Right atrium auricular region (tissue), 2 donors: ENCODE data around the gene TAB2. TPM values are rescaled to one million over a fixed set of nuclear protein-coding genes. Genes with fewer than 3 reads are reported as not detected.

Experiments used
- DNase-seq: peaks from one replicate; pipeline ENCODE4 v3.0.0-alpha.2; 2019; ENCODE audit warnings: low spot score
- H3K27ac ChIP-seq, 2 donors: fragments of 200-600 bp; sonication (generic); 1 replicate in 1 of 2; 2 replicates in 1 of 2; pipeline ENCODE4 v1.5.1; 2016 to 2019
- H3K27me3 ChIP-seq, 2 donors: fragments of 200-600 bp; sonication (generic); one replicate each; pipeline versions ENCODE4 v1.5.1 to v1.6.0; 2017 to 2019
- H3K36me3 ChIP-seq: fragments of 200-600 bp; sonication (generic); one replicate; pipeline ENCODE4 v1.5.1; 2016
- H3K4me1 ChIP-seq, 2 donors: fragments of 200-600 bp; sonication (generic); one replicate each; pipeline versions ENCODE4 v1.5.1 to v1.6.0; 2017 to 2019
- H3K4me3 ChIP-seq, 2 donors: fragments of 200-600 bp; sonication (generic); 1 replicate in 1 of 2; 2 replicates in 1 of 2; pipeline ENCODE4 v1.5.1; 2017 to 2019; ENCODE audit warnings: mild to moderate bottlenecking in 1 of 2, moderate library complexity in 1 of 2
- H3K9me3 ChIP-seq, 2 donors: fragments of 200-600 bp; sonication (generic); one replicate each; pipeline ENCODE4 v1.5.1; 2019
- CTCF ChIP-seq, 2 donors: fragments of 200-600 bp; sonication (generic); IDR thresholded peaks; one replicate each; pipeline ENCODE4 v1.5.1; 2019; ENCODE audit warnings: antibody characterized with exemption in 2 of 2
- total RNA-seq, 2 donors: library from RNA; depleted of rRNA; stranded (reverse); fragments of >200 nt; gene quantifications; one replicate each; pipeline ENCODE4 v1.1.0, GENCODE V29; 2016

TAB2 gene
- total RNA-seq, 2 donors from 2014 or later: 51.8 to 58.5 TPM

DNA sequence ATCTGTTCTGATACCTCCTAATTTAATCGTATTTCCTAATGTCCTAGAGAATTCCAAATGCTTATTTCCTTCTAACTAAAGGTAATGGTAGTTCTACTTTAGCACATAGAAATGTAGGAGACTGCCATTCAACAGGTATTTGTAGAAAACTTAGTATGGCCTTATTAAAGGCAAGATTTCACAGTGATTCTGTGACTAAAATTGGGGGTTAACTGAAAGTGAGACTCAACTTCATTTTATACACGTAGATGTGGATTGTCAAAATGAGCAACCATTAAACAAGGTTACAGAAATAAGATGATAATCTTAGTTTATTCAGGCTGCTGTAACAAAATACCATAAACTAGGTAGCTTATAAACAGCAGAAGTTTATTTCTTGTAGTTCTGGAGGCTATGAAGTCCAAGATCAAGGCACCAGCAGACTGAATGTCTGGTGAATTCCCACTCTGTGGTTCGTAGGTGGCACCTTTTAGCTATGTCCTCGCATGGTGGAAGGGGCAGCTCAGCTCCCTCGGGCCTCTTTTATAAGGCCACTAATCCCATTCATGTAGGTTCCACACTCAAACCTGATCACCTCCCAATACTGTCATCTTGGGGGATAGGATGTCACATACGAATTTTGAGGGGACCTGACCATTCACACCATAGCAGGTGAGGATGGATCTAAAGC is 38.7 kb downstream of the TAB2 start:
- Histone ChIP-seq H3K27me3 (no peaks in the 10 kb centered on the region), H3K27ac (no peak overlapping the region), H3K4me1 (no peaks in the 10 kb centered on the region), H3K9me3 (no peaks in the 10 kb centered on the region), H3K36me3 (no peaks in the 10 kb centered on the region), H3K4me3 (no peak overlapping the region)
- TF ChIP-seq CTCF (IDR thresholded peaks at IDR 0.05): no peak
- no peak for DNase-seq

DNA sequence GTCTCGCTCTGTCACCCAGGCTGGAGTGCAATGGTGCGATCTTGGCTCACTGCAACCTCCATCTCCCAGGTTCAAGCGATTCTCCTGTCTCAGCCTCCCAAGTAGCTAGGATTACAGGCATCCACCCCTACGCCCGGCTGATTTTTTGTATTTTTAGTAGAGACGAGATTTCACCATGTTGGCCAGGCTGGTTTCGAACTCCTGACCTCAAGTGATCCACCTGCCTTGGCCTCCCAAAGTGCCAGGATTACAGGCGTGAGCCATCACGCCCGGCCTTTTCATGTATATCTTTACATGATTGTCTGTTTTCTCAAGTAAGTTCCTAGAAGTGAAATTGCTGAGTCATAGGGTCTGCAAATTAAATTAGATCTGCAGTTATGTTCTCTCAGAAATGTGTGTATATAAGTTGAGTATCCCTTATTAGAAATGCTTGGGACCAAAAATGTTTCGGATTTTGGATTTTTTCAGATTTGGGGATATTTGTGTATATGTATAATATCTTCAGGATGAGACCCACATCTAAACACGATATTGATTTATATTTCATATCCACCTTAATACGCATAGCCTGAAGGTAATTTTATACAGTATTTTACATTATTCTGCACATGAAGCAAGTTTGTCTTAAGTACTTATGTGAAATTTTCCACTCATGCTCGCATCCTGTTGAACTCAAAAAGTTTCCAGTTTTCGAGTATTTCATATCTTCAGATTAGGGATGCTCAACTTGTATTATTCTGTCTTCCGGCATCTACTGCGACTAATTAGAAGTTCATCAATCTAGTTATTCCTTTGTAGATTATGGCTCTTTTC is 40.4 kb downstream of the TAB2 start:
- H3K27me3 ChIP-seq: no peaks in the 10 kb centered on the region
- no peak overlapping the region for H3K27ac ChIP-seq
- no peaks in the 10 kb centered on the region for H3K36me3 ChIP-seq
- H3K4me1 ChIP-seq: no peaks in the 10 kb centered on the region
- TF ChIP-seq CTCF (IDR thresholded peaks at IDR 0.05): no peak
- H3K4me3 ChIP-seq: no peak overlapping the region
- DNase-seq: no peak
- no peaks in the 10 kb centered on the region for H3K9me3 ChIP-seq

GRCh38 chr6:149359440-149359839 is 41.9 kb downstream of the TAB2 start:
- H3K4me1 ChIP-seq: peaks cover 0 to 8% of the 10 kb centered on the region in 2 donors
- no peak overlapping the region for H3K27ac ChIP-seq
- DNase-seq: no peak
- H3K36me3 ChIP-seq: no peaks in the 10 kb centered on the region
- H3K9me3 ChIP-seq: no peaks in the 10 kb centered on the region
- no peak overlapping the region for H3K4me3 ChIP-seq
- no peak for TF ChIP-seq CTCF (IDR thresholded peaks at IDR 0.05)
- no peaks in the 10 kb centered on the region for H3K27me3 ChIP-seq

- H3K36me3 ChIP-seq: no peaks in the 10 kb centered on the region
- no peaks in the 10 kb centered on the region for H3K27me3 ChIP-seq
- no peaks in the 10 kb centered on the region for H3K9me3 ChIP-seq
- no peak overlapping the region for H3K4me3 ChIP-seq
- peaks cover 0 to 15% of the 10 kb centered on the region in 2 donors for H3K4me1 ChIP-seq
- no peak for TF ChIP-seq CTCF (IDR thresholded peaks at IDR 0.05)
- H3K27ac ChIP-seq: no peak overlapping the region
- DNase-seq: no peak
Observed at GRCh38 chr6:149360536-149360935, 43.0 kb downstream of the TAB2 start.

DNA sequence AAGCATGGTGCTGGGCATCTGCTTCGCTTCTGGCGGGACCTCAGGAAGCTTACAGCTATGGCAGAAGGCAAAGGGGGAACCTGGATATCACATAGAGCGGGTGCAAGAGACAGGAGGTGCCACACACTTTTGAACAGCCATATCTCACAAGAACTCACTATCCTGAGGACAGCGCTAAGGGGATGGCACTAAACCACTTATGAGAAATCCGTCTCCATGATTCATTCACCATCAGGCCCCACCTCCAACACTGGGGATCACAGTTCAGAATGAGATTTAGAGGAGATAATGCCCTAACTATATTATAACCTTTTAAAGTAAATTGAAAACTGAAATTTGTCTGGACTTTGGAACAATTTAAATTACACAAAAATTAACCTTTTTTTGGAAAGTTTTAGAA is 44.8 kb downstream of the TAB2 start:
- H3K36me3 ChIP-seq: no peaks in the 10 kb centered on the region
- H3K27ac ChIP-seq: no peak overlapping the region
- no peaks in the 10 kb centered on the region for H3K27me3 ChIP-seq
- no peak overlapping the region for H3K4me3 ChIP-seq
- TF ChIP-seq CTCF (IDR thresholded peaks at IDR 0.05): no peak
- no peak for DNase-seq
- peaks cover 0 to 25% of the 10 kb centered on the region in 2 donors for H3K4me1 ChIP-seq
- H3K9me3 ChIP-seq: no peaks in the 10 kb centered on the region
